Measurements from ENCODE around the gene SLC7A14. TPM values are rescaled to one million over a fixed set of nuclear protein-coding genes. Genes with fewer than 3 reads are reported as not detected.
"Not testable (repeated sequence)": the region's sequence is repeated elsewhere in the genome, so short reads cannot be mapped to it uniquely, and the experiment has no call there.

The SLC7A14 gene
- total RNA-seq, 1 donor from 2014 or later = 0.04 TPM

- ATAC-seq (no peak), DNase-seq (ENCODE audit: low spot score) (no peak)
- intact Hi-C loops (cut with DNase I) = no loop called here
Observed at GRCh38 chr3:170599091-170599490, 13.2 kb upstream of the SLC7A14 start.

- intact Hi-C loops (cut with DNase I) = no loop called here
- ATAC-seq (no peak), DNase-seq (ENCODE audit: low spot score) (no peak)
Observed at GRCh38 chr3:170598091-170598502, 12.2 kb upstream of the SLC7A14 start.

GRCh38 chr3:170594528-170594927, 8.7 kb upstream of the SLC7A14 start:
- intact Hi-C loops (cut with DNase I) = no loop called here
- ATAC-seq (no peak), DNase-seq (ENCODE audit: low spot score) (no peak)

- ATAC-seq (no peak), DNase-seq (ENCODE audit: low spot score) (no peak)
- intact Hi-C loops (cut with DNase I) = no loop called here
Observed at GRCh38 chr3:170593634-170594033, 7.8 kb upstream of the SLC7A14 start.

- no peak for DNase-seq (ENCODE audit: low spot score)
- intact Hi-C loops (cut with DNase I) = no loop called here
- no peak for ATAC-seq
Observed at GRCh38 chr3:170589113-170589512, 3.2 kb upstream of the SLC7A14 start.

GRCh38 chr3:170585008-170585936, 603 bp downstream of the SLC7A14 start:
- peak; percentile 34 for ATAC-seq
- DNase-seq (ENCODE audit: low spot score) = no peak
- intact Hi-C loops (cut with DNase I) = no loop called here

- intact Hi-C loops (cut with DNase I) = no loop called here
- ATAC-seq (peak; percentile 86), DNase-seq (ENCODE audit: low spot score) (peak; percentile 85)
Observed at GRCh38 chr3:170584585-170585007, 1.3 kb downstream of the SLC7A14 start.

- ATAC-seq (no peak), DNase-seq (ENCODE audit: low spot score) (no peak)
- intact Hi-C loops (cut with DNase I) = no loop called here
Observed at GRCh38 chr3:170579646-170580045, 6.2 kb downstream of the SLC7A14 start.

- DNase-seq (ENCODE audit: low spot score) = no peak
- ATAC-seq = peak; percentile 57
- intact Hi-C loops (cut with DNase I) = no loop called here
Observed at GRCh38 chr3:170572665-170573253, 13.1 kb downstream of the SLC7A14 start.

- intact Hi-C loops (cut with DNase I); ATAC-seq; DNase-seq (ENCODE audit: low spot score): not testable (repeated sequence)
Observed at GRCh38 chr3:170567598-170567997, 18.3 kb downstream of the SLC7A14 start.

- intact Hi-C loops (cut with DNase I) = no loop called here
- DNase-seq (ENCODE audit: low spot score) = no peak
Observed at GRCh38 chr3:170566413-170566812, 19.5 kb downstream of the SLC7A14 start.

GRCh38 chr3:170565495-170565894, 20.4 kb downstream of the SLC7A14 start:
- ATAC-seq = no peak
- no peak for DNase-seq (ENCODE audit: low spot score)
- intact Hi-C loops (cut with DNase I) = no loop called here

More at GRCh38 chr3:170566413-170566812, 19.5 kb downstream of the SLC7A14 start:
- no peak for ATAC-seq

- no peak for DNase-seq (ENCODE audit: low spot score)
- no peak for ATAC-seq
- intact Hi-C loops (cut with DNase I) = no loop called here
Observed at GRCh38 chr3:170564664-170565063, 21.2 kb downstream of the SLC7A14 start.

- intact Hi-C loops (cut with DNase I) = no loop called here
- ATAC-seq = no peak
- DNase-seq (ENCODE audit: low spot score) = no peak
Observed at GRCh38 chr3:170563712-170564423, 22.0 kb downstream of the SLC7A14 start.

- intact Hi-C loops (cut with DNase I) = no loop called here
- ATAC-seq (no peak), DNase-seq (ENCODE audit: low spot score) (no peak)
Observed at GRCh38 chr3:170562080-170562479, 23.8 kb downstream of the SLC7A14 start.

- ATAC-seq (no peak), DNase-seq (ENCODE audit: low spot score) (no peak)
- intact Hi-C loops (cut with DNase I) = no loop called here
Observed at GRCh38 chr3:170560717-170561382, 25.0 kb downstream of the SLC7A14 start.

GRCh38 chr3:170560296-170560695, 25.6 kb downstream of the SLC7A14 start:
- no peak for ATAC-seq
- DNase-seq (ENCODE audit: low spot score) = no peak
- intact Hi-C loops (cut with DNase I) = no loop called here

- intact Hi-C loops (cut with DNase I) = no loop called here
Observed at GRCh38 chr3:170558427-170558826, 27.4 kb downstream of the SLC7A14 start.

GRCh38 chr3:170555329-170555728, 30.5 kb downstream of the SLC7A14 start:
- no peak for DNase-seq (ENCODE audit: low spot score)
- ATAC-seq = no peak
- intact Hi-C loops (cut with DNase I) = no loop called here

More at GRCh38 chr3:170558427-170558826, 27.4 kb downstream of the SLC7A14 start:
- no peak for DNase-seq (ENCODE audit: low spot score)
- no peak for ATAC-seq
